AML-193 (cell line): Measurements from ENCODE around the gene LYVE1.
A peak's percentile ranks its signal among the peaks of the same experiment; 100 is the strongest.

ENCODE experiments used
- DNase-seq, 2 experiments: peaks; one replicate each; lab custom pipeline; 2025; lab: John Stamatoyannopoulos, UW

The LYVE1 gene

DNA sequence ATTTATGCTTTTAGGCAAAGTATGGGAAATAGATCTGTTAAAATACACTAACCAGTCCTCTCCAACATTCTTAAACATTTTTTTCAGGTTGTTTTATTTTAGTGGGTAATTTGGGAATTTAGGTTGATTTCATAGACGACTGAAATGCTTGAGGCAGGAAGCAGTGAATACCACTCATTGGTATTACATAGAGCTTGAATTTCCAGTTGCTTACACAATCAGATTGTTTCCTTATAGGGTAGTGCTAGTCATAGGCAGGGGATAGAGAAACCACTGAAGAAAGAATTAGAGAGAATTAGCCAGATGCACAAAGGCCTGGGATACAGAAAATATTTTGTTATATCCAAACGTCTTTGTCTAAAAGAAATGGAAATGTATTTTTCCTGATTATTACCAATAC, 23.9 kb upstream of the LYVE1 start:
- peak; percentile 88 to 93 for DNase-seq

DNA sequence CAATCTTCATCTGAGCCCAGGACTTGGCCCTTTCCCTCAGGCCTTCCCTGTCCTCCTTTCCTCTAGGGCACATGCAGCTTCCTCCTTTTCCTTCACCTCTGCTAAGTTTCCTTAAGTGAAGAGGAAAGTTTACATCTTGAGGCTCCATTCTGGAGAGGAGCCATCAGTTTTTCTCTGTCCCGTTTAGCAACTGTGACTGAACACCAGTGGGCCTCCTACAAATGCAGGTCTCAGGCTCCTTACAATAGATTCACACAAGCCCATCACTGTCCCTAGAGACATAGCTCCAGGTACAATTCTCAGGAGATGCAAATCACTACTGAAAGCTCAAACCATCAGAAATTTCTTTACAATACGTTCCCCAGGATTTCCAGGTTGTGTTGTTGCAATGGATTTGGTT, 23.3 kb upstream of the LYVE1 start:
- DNase-seq, result no peak

DNA sequence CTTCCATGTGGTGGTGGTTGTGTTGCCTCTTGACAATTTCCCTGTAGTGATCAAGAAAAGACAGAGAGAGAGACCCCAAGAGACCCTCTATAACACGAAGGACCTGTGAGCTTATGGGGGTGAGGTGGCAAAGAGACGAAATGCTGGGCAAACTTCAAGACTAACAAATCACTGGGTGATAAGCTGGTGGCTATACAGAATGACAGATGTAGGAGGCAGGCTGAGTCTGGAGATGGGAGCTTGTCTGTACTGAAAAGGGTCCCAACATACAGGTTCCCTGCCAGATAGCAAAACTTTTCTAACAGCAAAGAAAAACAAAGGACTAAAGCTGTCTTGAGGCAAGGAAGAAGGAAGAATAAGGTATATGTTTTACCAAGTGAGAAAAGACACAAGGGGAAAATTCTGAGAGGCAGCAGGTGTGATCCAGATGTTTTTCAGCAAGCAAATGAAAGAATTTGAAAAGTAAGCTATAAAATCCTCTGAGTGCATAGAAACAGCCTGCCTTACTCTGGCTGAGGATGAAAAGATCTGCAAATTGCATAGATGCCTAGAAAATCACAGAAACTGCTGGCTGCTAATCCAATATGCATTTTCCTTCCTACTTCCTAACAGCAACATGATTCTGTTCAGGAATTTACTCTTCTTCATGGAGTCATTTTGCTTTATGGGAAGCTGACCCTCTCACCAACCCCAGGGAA, 21.9 kb upstream of the LYVE1 start:
- DNase-seq, result no peak

DNA sequence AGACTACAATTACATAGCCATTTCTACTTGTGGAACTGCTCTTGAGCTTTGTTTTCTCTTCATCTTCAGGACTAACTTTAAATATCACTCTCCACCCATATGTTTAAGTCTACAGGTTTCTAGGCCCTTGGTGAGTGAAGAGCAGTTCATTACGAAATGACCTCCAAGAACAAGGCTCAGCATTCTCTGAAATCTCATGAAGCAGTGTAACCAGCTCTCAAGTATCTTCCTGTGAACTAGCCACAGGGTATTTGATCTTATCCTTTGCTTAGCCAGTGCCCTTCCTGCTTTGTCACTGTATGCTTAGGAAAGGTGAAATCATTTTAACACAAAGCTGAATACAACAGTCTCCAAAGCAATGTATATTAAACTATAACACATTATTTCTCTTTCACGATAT, 20.4 kb upstream of the LYVE1 start:
- peak; percentile 66 to 72 for DNase-seq

DNA sequence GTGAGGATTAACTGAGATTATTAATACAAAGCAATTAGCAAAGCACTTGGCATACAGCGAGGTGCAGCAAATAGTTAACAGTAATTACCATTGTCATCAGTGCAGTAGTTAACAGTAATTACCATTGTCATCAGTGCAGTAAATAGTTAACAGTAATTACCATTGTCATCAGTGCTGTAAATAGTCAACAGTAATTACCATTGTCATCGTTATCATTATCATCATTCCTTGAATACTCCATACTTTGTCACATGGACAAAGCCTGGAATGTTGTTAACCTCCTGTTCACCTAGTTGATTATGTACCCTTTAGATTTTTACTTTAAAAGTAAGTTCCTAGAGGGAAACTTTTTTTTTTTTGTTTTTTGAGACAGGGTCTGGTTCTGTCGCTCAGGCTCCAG, 19.5 kb upstream of the LYVE1 start:
- DNase-seq, result no peak

DNA sequence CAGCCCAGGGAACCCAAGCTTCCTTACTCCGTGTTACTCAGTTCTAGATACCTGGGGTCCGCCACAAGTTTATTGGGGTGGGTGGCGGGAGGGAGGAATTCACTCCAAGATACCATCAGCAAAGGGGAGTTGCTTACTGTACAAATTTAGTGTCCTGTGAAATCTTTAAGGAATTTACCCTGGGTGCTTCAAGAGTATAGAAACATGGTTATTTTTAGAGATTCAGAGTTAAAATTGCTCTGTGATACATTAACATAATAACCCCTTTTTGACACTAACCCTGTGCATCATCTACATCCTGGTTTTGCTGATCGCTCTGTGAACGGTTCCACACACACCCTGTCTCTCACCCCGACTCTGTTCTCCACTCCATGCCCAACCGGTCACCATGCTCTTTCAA, 18.9 kb upstream of the LYVE1 start:
- DNase-seq, result no peak

DNA sequence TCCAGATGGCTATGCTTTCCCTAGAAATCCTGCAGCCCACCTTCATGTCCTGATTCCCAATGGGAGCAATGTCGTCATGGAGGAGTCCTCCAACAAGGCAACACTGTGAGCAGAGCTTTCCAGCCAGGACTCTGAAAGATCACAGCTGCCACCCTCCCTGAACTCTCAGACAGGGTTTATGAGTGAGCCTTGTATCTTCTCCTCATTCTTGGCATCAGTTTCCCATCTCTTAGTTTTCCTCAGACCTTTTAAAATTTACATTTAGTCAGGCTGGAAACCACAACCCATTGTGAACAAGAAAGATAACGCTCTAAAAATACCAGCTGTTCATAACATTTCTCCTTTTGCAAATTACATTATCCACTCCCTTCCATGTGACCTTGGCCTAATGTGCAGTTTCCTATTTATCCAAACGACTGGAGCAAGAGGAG, 15.6 kb upstream of the LYVE1 start:
- no peak for DNase-seq

DNA sequence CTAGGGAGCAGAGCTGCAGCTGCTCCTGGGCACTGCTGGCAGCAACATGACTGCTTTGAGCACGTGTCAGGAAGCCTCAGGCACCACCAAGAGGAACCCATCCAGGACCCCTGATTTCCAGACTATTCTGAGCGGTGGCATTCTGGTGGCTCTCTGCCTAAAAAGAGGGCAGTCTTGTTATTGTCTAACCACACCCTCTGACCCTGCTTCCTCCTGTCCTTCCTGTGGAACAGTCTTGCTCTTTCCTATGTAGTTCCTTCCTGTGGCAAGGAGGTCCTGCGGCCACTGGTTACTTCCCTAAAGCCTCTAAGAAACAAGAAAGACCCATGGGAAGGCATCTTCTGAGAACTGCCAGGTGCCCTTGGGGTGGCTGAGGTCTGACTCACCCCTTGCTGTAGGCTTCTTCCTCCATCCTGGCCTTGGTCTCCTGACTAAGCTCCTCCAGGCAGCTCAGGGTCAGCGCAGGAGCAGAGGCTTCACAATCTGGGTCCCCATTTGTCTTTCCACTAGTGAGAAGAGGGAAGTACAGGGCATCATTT, 13.1 kb upstream of the LYVE1 start:
- DNase-seq, result peak; percentile 96 to 97

DNA sequence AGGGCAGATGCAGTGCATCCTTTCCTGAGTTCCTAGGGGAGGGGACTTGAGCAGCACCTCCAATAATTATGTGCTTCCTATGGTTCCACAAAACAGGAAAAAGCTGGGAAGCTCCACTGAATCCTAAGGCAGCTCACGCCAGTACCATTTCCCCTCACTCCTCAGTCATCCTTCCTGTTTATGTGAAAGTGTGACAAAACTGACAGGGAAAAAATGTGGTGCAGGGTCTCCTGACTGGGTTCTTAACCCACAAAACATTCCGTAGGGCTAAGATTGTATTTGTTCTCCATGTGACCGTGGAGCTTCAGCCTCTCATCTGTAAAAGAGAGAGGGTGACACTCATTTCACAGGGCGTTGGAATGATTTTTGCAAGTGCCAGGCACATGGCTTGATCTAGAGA, 12.2 kb upstream of the LYVE1 start:
- no peak for DNase-seq

DNA sequence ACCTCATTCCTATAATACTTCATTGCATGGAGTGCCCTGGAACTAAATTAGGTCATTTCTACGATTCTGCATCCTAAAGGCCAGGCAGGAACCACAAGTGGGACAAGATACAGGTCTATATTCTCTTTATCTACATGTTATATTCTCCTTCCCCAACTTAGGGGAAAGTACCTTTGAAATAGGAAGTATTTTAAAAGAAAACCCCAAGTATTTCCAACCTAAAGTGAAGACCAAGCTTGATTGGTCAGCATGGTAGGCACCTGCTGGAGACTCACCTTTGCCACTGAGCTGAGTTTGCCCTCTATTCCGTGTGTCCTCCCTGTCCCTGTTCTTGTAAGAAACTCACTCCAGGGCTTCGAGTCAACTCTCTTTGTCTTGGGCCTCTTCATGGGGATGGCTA, 11.2 kb upstream of the LYVE1 start:
- no peak for DNase-seq

DNA sequence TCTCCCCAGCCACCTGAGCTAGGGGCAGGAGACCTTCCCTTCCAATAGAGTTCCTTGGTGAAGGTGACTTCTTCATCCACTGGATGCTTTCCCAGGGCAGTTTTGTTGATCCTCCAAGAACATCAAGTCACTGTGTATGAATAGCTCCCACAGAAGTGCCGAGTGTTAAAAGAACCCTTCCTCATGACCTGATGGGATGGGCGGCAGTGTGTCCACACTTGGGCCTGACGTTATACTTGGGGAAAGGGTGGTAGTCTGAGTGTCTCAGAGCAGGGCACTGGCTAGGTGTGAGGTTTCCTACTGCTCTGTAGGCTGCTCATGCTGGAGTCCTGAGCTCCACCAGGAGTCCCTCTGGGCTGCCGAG, 7.6 kb upstream of the LYVE1 start:
- no peak for DNase-seq

DNA sequence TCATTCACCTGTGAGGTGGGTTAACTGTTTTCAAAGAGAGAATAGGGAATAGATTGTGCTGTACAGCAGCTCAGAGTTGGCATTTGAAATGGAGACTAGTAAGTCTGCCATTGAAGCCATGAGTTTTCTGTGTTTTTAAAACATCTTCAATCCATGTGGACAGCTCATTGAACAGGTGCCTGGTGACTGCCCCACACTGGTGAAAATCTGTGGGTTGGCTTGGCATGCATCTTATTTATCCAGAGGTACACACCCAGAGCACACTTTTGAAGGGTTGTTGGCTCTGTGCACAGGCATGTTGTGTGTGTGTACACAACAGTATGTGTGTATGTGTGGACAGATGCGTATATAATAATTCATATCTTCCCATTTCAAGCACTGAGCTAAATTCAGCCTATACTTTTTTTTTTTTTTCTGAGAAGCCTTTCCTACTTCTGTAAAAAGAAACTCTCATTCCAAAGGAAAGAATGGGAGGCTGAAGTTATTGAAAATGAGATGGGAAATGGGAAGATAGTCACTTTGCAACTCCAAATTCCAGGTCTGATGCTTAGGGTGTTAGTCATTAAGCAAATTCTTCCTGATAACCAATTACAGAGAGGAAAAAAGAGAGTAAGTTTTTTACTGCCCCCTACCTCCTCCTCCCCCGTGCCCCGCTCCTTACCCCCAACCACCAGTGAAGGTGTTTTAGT, 7.0 kb upstream of the LYVE1 start:
- DNase-seq, result no peak

DNA sequence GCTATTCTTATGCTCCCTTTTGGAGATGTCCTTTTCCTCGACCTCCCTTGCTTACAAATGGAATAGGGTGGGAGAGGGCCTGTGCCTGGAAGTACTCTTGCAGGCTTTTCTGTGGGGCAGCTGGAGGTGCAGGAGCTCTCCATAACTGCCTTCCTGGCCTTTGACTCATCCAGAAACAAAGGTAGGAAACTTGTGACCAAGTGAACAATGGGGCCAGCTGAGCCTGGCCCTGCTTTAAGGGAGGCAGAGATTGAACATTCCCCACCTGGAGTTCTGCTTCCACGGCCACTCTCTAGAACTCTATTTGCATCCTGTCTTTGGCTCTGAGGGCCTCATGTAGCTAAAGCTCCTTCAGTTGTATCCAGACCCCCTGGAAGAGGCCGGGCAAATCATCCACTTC, 5.1 kb upstream of the LYVE1 start:
- DNase-seq, result no peak

DNA sequence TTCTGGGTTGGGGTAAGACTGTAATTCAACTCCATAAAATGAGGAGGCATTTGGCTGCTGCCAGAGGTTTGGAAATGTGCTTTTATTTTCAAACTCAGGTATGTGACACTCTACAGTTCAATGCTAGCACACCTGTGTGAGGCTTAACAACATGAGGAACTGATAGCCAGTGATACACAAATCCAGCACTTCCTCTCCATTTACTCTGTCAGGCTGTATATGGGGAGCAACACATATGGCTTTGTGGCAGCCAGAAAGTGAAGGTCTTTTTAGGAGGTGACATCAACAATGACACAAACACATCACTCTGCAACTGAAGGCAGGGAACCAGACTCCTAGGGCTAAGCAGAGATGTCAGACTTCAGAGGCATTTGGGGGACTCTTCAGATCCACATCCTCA, 4.6 kb upstream of the LYVE1 start:
- no peak for DNase-seq

DNA sequence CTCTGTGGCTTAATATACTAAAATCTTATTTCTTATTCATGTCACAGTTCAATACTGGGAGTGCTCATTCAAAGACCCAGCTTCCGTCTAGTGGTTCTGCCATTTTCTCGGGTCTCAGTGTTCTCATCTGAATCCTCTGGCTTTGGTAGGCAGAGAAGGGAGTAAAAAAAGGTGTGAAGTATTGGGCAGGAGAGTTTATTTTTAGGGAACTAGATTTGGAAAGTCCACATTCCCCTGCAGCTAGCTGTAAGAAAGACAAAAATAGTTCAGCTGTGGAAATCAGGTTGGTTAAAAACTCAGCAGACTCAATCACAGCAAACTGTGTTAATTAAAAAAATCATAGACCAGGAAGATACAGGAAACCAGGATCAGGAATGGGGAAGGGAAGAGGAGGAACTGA, 4.1 kb upstream of the LYVE1 start:
- DNase-seq, result no peak

DNA sequence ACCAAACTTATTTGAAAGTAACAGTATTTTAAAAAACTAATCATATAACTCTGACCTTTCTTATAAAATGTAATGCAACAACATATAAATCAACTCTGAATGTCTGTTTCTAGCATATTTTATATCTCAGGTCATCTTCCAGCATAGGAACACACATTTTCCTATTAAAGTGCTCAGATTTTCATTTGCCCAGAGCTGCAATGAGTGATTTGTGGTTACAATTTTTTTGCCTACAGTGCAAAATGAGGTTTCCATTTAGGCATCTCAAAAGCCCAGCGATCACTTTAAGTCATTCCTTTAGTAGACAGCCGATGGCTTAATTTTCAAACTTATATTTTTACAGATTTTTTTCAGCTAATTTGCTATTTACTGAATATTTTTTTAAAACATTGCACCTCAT, 1.0 kb downstream of the LYVE1 start:
- DNase-seq, result no peak

DNA sequence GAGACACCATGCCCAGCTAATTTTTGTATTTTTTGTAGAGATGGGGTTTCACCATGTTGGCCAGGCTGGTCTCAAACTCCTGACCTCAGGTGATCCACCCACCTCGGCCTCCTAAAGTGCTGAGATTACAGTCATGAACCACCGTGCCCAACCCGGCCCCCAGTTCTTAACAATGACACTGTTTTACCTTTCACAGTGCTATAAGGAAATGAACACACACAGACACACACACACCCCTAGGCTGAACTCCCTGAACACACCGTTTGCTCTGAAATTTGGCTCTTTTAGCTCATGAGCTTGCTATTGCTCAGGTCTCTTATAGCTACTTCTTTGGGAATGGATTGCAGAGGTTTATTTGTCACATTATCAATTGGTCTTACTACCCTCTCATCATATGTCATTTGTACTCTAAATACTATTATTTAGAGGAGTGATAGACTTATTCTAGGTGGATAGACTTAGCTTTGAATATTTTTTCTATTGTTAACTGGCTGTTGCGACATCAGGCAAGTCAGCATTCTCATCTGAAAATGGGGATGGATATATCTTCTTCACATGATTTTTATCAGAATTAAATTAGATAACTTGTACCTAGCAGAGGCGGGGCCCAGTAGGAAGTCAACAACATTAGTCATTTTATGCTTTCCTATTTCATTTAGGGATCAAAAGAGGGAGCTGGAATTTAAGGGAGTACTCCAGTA, 2.1 kb downstream of the LYVE1 start:
- no peak for DNase-seq

DNA sequence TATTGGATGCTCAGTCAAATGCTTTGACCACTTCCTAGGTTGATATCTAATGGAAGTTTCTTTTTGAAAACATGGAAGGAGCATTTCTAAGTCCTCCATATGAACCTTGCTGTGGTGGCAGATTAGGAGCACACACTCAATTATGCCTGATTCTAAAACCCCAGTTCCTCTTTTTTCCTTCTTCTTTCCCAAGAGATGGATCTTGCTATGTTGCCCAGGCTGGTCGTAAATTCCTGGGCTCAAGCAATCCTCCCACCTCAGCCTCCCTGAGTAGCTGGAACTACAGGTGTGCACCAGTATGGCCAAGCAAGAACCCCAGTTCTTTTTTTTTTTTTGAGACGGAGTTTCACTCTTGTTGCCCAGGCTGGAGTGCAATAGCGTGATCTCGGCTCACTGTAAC, 3.0 kb downstream of the LYVE1 start:
- no peak for DNase-seq

DNA sequence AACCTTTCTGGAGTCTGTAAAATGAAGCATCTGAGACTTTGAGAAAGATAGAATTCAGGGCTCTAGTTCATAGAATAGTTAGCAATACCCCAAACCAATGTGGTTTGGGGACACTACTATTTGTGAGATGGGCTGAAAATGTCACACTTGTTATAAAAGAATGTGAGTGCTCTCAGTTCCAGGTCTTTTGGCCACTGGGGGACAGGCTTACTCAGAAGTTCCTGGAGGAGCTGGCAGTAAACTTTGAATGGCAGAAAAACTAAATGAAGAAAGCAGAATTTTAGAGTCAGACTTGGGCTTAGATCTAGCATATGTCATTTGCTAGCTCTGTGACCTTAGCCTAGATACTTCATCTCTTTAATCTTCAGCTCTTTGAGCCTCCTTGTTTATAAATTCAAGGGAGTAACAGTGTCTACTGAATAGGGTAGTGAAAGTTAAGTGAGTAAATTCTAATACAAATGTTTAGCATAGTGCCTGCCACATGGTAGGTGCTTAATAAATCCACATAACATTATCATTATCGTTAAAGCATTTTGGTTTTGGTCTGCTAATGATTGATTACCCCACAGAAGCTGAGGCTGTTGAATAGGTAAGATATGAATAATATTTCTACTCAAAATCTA, 3.7 kb downstream of the LYVE1 start:
- peak; percentile 32 to 43 for DNase-seq

DNA sequence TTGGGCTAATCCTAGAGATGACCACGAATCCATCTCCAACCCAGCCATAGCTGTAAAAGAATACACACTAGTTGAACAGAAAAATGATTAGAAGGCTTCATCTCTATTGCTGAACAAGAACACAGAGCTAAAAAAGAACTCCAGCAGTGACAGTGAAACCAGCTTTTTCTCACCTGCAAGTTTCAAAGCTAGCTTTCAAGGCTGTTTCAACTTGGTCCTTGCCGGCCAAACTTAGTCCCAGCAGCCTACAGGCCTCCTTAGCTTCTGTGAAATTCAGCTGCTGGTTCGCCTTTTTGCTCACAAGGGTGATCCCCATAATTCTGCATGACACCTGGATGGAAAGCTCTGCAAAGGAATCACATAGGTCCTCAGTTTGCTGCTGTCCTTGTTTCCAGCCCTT, 4.4 kb downstream of the LYVE1 start:
- DNase-seq, result no peak

DNA sequence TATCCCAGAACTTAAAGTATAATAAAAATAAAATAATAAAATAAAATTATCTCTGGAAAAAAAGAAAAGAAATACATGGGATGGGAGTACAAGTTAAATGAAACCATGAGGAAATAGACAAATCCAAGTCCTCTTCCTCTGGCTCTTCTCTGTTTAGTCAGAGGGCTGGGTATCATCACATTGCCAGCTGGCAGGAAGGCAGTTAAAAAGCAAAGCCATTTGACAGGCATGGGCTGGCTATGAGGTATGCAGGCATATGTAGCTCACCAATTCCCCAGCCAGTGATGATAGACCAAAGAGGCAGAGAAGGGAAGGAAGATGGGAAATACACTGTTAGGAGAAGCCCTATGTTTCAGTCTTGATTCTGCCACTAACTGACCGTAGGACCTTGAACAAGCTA, 6.5 kb downstream of the LYVE1 start:
- DNase-seq, result no peak

DNA sequence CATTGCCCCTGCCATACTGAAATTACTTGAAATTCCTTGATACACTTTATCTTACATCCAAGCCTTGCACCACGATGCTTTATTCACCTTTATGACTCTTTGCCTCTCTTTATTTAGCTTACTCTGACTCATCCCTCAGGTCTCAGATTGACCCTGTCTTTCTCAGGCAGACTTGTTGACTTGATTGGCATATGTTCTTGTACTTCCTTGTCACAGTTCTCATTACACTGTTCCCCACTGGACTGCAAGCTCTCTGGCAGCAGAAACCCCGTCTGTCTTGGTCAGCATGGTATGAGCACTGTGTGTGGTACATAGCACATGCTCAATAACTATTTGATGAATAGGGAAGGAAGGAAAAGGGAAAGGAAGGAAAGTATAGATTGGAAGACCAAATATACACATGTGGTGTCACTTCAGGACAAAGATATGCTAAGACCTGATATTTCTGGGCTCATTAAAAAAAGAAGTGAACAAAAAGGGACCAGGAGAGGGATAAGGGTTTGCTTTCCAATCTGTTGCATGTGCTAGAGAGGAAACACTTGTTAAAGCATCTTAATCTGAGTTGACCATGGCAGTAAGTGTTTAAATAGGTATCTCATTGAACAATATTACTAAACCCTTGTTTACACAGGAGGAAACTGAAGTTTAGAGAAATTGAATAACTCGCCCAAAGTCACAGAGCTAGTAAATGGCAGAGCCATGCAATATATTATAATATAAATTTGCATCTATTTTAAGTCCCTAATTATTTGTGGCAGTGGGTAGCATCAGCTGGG, 7.2 kb downstream of the LYVE1 start:
- no peak for DNase-seq
